GM23338 (cell line): ENCODE measurements around the gene COL4A2. TPM values are rescaled to one million over a fixed set of nuclear protein-coding genes. Genes with fewer than 3 reads are reported as not detected.

Experiments used
- ATAC-seq: fragments of 200-7000 bp; cut with Tn5 transposase; 3 replicates; pipeline ENCODE4 v1.9.1; 2020
- DNase-seq: peaks from one replicate; pipeline ENCODE4 v3.0.0-alpha.2; 2015; ENCODE audit warnings: low spot score
- H2AFZ ChIP-seq: fragments of 200-600 bp; sonication (generic); 2 replicates; pipeline ENCODE4 v1.8.0; 2016; ENCODE audit warnings: antibody characterized with exemption, mild to moderate bottlenecking, moderate library complexity
- H3F3A ChIP-seq: fragments of 200-600 bp; sonication (generic); replicated peaks from 2 replicates; pipeline ENCODE4 v1.8.0; 2017; ENCODE audit warnings: antibody characterized with exemption, mixed run types, low read depth
- H3K27ac ChIP-seq: fragments of 200-600 bp; sonication (generic); 2 replicates; pipeline ENCODE4 v1.6.1; 2016; ENCODE audit warnings: low read depth
- H3K27me3 ChIP-seq: fragments of 200-600 bp; sonication (generic); 2 replicates; pipeline ENCODE4 v1.8.0; 2016; ENCODE audit warnings: mild to moderate bottlenecking, mixed run types, moderate library complexity; ENCODE audit not compliant: insufficient read depth
- H3K36me3 ChIP-seq: fragments of 200-600 bp; sonication (generic); 2 replicates; pipeline ENCODE4 v1.8.0; 2016; ENCODE audit warnings: mild to moderate bottlenecking; ENCODE audit not compliant: insufficient read depth
- H3K4me1 ChIP-seq: fragments of 200-600 bp; sonication (generic); 2 replicates; pipeline ENCODE4 v1.8.0; 2016; ENCODE audit warnings: mild to moderate bottlenecking, moderate library complexity; ENCODE audit not compliant: insufficient read depth
- H3K4me2 ChIP-seq: fragments of 200-600 bp; sonication (generic); 2 replicates; pipeline ENCODE4 v1.7.1; 2017; ENCODE audit warnings: mixed run types
- H3K4me3 ChIP-seq: fragments of 200-600 bp; sonication (generic); 2 replicates; pipeline ENCODE4 v1.6.1; 2016; ENCODE audit warnings: mixed run types
- H3K79me2 ChIP-seq: fragments of 200-600 bp; sonication (generic); replicated peaks from 2 replicates; pipeline ENCODE4 v1.8.0; 2017; ENCODE audit warnings: mild to moderate bottlenecking; ENCODE audit not compliant: insufficient read depth
- H3K9me2 ChIP-seq: fragments of 200-600 bp; sonication (generic); 2 replicates; pipeline ENCODE4 v1.8.0; 2017; ENCODE audit not compliant: insufficient read depth
- H4K20me1 ChIP-seq: fragments of 200-600 bp; sonication (generic); replicated peaks from 2 replicates; pipeline ENCODE4 v1.8.0; 2017; ENCODE audit warnings: mild to moderate bottlenecking; ENCODE audit not compliant: insufficient read depth
- H3K27ac Mint-ChIP-seq: 2 replicates; pipeline ENCODE4 v1.8.0; 2020; ENCODE audit warnings: inconsistent platforms, mild to moderate bottlenecking, moderate library complexity, mixed read lengths
- H3K27me3 Mint-ChIP-seq: 3 replicates; pipeline ENCODE4 v1.8.0; 2022; ENCODE audit warnings: low read depth, mild to moderate bottlenecking, moderate library complexity, mixed read lengths, inconsistent platforms; ENCODE audit not compliant: insufficient read depth, poor library complexity
- H3K36me3 Mint-ChIP-seq: 3 replicates; pipeline ENCODE4 v1.8.0; 2021; ENCODE audit warnings: low read depth, mild to moderate bottlenecking, inconsistent platforms, moderate library complexity, mixed read lengths
- H3K4me1 Mint-ChIP-seq: 3 replicates; pipeline ENCODE4 v1.8.0; 2020; ENCODE audit warnings: mild to moderate bottlenecking, inconsistent platforms, mixed read lengths
- H3K4me3 Mint-ChIP-seq: 3 replicates; pipeline ENCODE4 v1.8.0; 2021; ENCODE audit warnings: moderate library complexity, mild to moderate bottlenecking, inconsistent platforms, mixed read lengths
- H3K9me3 Mint-ChIP-seq: 3 replicates; pipeline ENCODE4 v1.8.0; 2020; ENCODE audit warnings: moderate library complexity, mild to moderate bottlenecking, inconsistent platforms, mixed read lengths
- CREB1 ChIP-seq: fragments of 250-450 bp; sonication (Bioruptor Pico); IDR thresholded peaks from 2 replicates; pipeline ENCODE4 v1.5.0; 2020; ENCODE audit warnings: low read depth, mild to moderate bottlenecking, moderate library complexity
- CTCF ChIP-seq, 2 experiments: fragments of 200-600 bp in 1 of 2; sonication (generic) in 1 of 2; conservative IDR thresholded peaks; 2 replicates each; pipeline versions ENCODE4 v1.5.1 to v1.6.1; 2016 to 2017; ENCODE audit warnings: antibody characterized with exemption in 2 of 2, low read depth in 2 of 2, mild to moderate bottlenecking in 2 of 2, moderate library complexity in 1 of 2
- EZH2phosphoT487 ChIP-seq: fragments of 200-600 bp; sonication (generic); IDR thresholded peaks from one replicate; pipeline ENCODE4 v1.8.1; 2018; ENCODE audit warnings: antibody characterized with exemption; ENCODE audit not compliant: unreplicated experiment
- JUNB ChIP-seq: IDR thresholded peaks from one replicate; pipeline ENCODE4 v1.6.1; 2016; ENCODE audit warnings: antibody characterized with exemption; ENCODE audit not compliant: unreplicated experiment
- REST ChIP-seq: IDR thresholded peaks from one replicate; pipeline ENCODE4 v1.6.1; 2018; ENCODE audit warnings: antibody characterized with exemption; ENCODE audit not compliant: unreplicated experiment
- STAT1 ChIP-seq: IDR thresholded peaks from one replicate; pipeline ENCODE4 v1.6.1; 2016; ENCODE audit warnings: antibody characterized with exemption; ENCODE audit not compliant: unreplicated experiment
- ZNF331 ChIP-seq: fragments of 250-450 bp; sonication (Bioruptor Pico); IDR thresholded peaks from 2 replicates; pipeline ENCODE4 v1.5.0; 2020; ENCODE audit warnings: low read depth, mild to moderate bottlenecking, moderate library complexity
- ZNF462 ChIP-seq: fragments of 250-450 bp; sonication (Bioruptor Pico); IDR thresholded peaks from 2 replicates; pipeline ENCODE4 v1.5.0; 2020; ENCODE audit warnings: mild to moderate bottlenecking, moderate library complexity
- polyA plus RNA-seq: library from polyadenylated mRNA; unstranded; fragments of >200 nt; fragmentation: Nextera tagmentation; extraction: Ambion mirVana; gene quantifications from 2 replicates; pipeline ENCODE4 v1.2.1, GENCODE V29; 2016
- total RNA-seq: library from RNA; depleted of rRNA; stranded (reverse); fragments of >200 nt; shearing (Covaris generic); gene quantifications from 2 replicates; pipeline ENCODE4 v1.2.3, GENCODE V29; 2014

Gene COL4A2
- total and polyA plus RNA-seq, 2 experiments from 2014 or later, result 37.4 to 131 TPM

- no peak for DNase-seq
- H3K4me2 ChIP-seq, result no peak overlapping the region
- H3K27ac ChIP-seq, result no peak overlapping the region
- H4K20me1 ChIP-seq, result no peaks in the 10 kb centered on the region
- peaks cover 4% of the 10 kb centered on the region; the same call in 1 of the 2 replicates for H3K36me3 ChIP-seq
- TF ChIP-seq ZNF331 (CRISPR knock-in tag) (no peak), REST (no peak), STAT1 (no peak)
- Mint-ChIP-seq H3K4me3 (no peak overlapping the region), H3K27me3 (peaks cover 12% of the 10 kb centered on the region), H3K36me3 (peaks cover 21% of the 10 kb centered on the region), H3K4me1 (peaks cover 34% of the 10 kb centered on the region), H3K9me3 (no peaks in the 10 kb centered on the region; the same call in 2 of the 3 replicates), H3K27ac (peak overlapping the region; percentile 79)
- peaks cover 12% of the 10 kb centered on the region for H3K4me1 ChIP-seq
- no peak overlapping the region for H3K4me3 ChIP-seq
- H3K9me2 ChIP-seq, result no peaks in the 10 kb centered on the region
- H3F3A ChIP-seq, result peaks cover 6% of the 10 kb centered on the region; the same call in 1 of the 2 replicates
- no peak overlapping the region for H2AFZ ChIP-seq
- H3K27me3 ChIP-seq, result no peaks in the 10 kb centered on the region
- H3K79me2 ChIP-seq, result no peaks in the 10 kb centered on the region
- ATAC-seq, result no peak
These were observed 150.9 kb downstream of the COL4A2 start for GRCh38 chr13:110458017-110458416.

DNA sequence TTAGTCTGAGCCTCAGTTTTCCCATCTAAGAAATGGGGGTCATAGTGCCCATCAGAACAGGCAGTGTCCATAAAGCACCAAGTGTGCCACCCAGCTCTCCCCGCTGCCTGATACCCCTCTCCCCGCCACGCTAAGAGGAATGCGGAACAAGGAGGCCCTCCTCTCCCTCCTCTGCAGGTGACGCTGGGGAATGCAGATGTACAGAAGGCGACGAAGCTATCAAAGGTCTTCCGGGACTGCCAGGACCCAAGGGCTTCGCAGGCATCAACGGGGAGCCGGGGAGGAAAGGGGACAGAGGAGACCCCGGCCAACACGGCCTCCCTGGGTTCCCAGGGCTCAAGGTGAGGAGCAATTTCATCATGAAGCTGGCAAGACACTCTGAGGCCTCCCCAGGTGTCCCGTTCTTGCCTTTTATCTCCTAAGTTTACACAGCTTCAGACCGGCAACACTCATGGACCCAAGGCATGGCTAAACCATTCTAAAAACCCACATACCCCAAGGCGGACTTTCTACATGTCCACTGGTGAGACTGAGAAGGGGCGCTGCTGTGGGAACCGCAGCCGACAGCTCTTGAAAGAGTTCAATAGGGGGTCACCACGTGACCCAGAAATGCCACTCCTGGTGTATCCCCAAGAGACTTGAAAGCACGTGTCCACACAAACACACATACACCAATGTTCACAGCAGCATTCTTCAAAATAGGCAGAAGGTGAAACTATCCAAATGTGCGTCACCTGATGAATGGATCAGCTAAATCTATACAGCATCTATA, 151.7 kb downstream of the COL4A2 start:
- H3K36me3 ChIP-seq, result peaks cover 4% of the 10 kb centered on the region; the same call in 1 of the 2 replicates
- H3K79me2 ChIP-seq, result no peaks in the 10 kb centered on the region
- H3K27me3 ChIP-seq, result no peaks in the 10 kb centered on the region
- no peaks in the 10 kb centered on the region for H3K9me2 ChIP-seq
- no peak overlapping the region for H2AFZ ChIP-seq
- Mint-ChIP-seq H3K27ac (peak overlapping the region; percentile 79), H3K36me3 (peaks cover 24% of the 10 kb centered on the region), H3K4me1 (peaks cover 30% of the 10 kb centered on the region), H3K9me3 (no peaks in the 10 kb centered on the region; the same call in 2 of the 3 replicates), H3K27me3 (peaks cover 14% of the 10 kb centered on the region), H3K4me3 (no peak overlapping the region)
- no peak overlapping the region for H3K27ac ChIP-seq
- ATAC-seq, result no peak
- H3K4me1 ChIP-seq, result peaks cover 7% of the 10 kb centered on the region
- DNase-seq, result no peak
- no peak overlapping the region for H3K4me2 ChIP-seq
- H3F3A ChIP-seq, result peaks cover 6% of the 10 kb centered on the region; the same call in 1 of the 2 replicates
- H4K20me1 ChIP-seq, result no peaks in the 10 kb centered on the region
- H3K4me3 ChIP-seq, result no peak overlapping the region
- TF ChIP-seq JUNB (no peak), CREB1 (CRISPR knock-in tag) (no peak), EZH2phosphoT487 (no peak), CTCF (conservative IDR thresholded peaks at IDR 0.05; ENCODE audit: low read depth in 2 of 2) (no peak), ZNF462 (CRISPR knock-in tag) (no peak)
